Kidney tubule cell (primary cell): Measurements from ENCODE around the gene COL4A2.

ENCODE experiments used
- DNase-seq: peaks from one replicate; pipeline ENCODE4 v3.0.0-alpha.2; 2018; ENCODE audit warnings: low spot score

COL4A2 gene

GRCh38 chr13:110557610-110558305, 250.7 kb downstream of the COL4A2 start:
- no peak for DNase-seq

- peak; percentile 57 for DNase-seq
These were observed 252.4 kb downstream of the COL4A2 start for GRCh38 chr13:110559429-110559943.

DNA sequence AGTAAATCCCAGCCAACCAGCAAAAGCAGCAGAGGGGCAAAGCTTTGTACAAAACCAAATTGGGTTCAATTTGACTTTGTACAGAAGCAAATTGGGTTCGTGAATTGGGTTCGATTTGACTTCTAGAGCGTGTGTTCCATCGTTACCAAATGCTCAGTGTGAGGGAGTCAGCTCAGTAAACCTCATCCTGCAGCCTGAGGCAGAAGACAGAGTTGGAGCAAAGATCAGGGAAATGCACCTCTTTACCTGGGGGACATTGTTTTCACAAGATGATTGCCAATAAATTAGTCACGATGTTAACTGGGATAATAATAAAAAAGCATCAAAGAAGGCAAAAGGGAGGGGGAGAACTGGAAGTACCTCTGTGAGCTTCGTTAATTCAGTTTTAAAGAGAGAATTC, 252.9 kb downstream of the COL4A2 start:
- DNase-seq: no peak

DNA sequence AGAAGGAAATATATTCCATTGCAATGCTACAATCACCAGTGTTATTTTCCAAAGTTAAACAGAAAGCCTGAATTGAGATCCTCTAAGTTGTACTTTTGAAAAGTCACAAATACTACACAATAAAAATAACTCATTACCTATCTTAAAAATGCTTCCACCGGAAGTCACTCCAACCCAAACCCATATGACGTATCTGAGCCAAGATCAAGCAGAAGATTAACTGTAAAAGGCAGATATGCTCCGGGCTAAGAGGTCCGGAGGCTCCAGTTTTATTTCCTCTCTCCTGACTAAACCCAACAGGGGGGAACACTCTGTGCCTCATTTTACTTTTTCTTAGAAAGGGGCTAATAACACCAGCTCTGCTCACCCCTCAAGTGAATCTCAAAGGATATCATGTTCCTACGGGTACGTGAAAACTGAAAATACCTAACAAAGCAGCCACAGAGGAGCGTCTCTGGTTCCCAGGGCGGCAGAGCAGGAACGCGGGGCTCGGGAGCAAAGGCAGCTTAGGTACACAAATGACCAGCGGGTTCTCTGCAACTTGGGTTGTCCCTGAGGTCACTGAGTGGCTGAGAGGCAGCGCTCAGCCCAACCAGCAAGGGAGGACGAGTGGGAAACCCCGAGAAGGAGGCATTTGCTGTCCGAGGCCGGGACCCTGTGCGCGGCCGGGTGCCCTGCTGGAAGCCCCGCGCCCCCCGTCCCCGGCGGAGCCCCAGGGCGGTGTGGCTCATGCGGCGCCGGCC, 253.7 kb downstream of the COL4A2 start:
- DNase-seq: peak; percentile 50

GRCh38 chr13:110561344-110562035, 254.4 kb downstream of the COL4A2 start, which contains the start of gene RAB20:
RAB20 (minus strand) TSS chr13:110561722; CDS start chr13:110561519, 203 bp downstream.
- peak; percentile 85 for DNase-seq

DNA sequence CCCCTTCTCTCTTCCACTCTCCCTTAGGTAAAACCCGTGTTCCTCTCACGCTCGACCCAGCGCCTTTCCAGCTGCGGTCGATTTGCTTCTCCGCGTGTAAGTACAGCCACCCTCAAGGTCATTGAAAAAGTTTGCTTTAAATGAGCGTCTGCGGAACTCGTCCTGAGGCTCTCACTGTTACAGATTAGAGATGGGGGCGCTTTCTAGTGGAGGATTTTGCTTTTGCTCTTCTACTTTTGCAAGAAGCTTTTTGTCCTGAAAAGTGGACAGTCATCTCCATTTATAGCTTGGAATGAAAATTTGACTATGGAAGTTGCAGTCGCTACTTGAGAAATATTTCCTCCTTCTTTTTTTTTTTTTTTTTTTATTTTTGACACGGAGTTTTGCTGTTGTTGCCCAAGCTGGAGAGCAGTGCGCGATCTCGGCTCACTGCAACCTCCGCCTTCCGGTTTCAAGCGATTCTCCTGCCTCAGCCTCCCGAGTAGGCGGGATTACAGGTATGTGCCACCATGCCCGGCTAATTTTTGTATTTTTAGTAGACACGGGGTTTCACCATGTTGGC, 255.0 kb downstream of the COL4A2 start:
- no peak for DNase-seq
